Activated naive CD4-positive, alpha-beta T cell treated with anti-CD3 and anti-CD28 coated beads for 36 hours (primary cell): Measurements from ENCODE around the gene LRRC57. TPM values are rescaled to one million over a fixed set of nuclear protein-coding genes. Genes with fewer than 3 reads are reported as not detected.
"Not testable (repeated sequence)": the region's sequence is repeated elsewhere in the genome, so short reads cannot be mapped to it uniquely, and the experiment has no call there.

ENCODE experiments used
- CTCF ChIA-PET: fragments of 350-600 bp; sonication (Branson Sonifier 250); formaldehyde crosslinking; loops from one replicate; lab custom pipeline; 2021; ENCODE audit warnings: antibody characterized with exemption; lab: Charles Lee
- DNase-seq: peaks from one replicate; pipeline ENCODE4 v3.0.0-alpha.2; 2020
- H3K27ac Mint-ChIP-seq: one replicate; pipeline ENCODE4 v1.8.0; 2021; ENCODE audit warnings: mild to moderate bottlenecking, mixed read lengths
- H3K27me3 Mint-ChIP-seq: one replicate; pipeline ENCODE4 v1.8.0; 2021; ENCODE audit warnings: low read depth, mixed read lengths
- H3K36me3 Mint-ChIP-seq: one replicate; pipeline ENCODE4 v1.8.0; 2021; ENCODE audit warnings: low read depth, mixed read lengths
- H3K4me1 Mint-ChIP-seq: one replicate; pipeline ENCODE4 v1.8.0; 2021; ENCODE audit warnings: low read depth, mixed read lengths
- H3K4me3 Mint-ChIP-seq: one replicate; pipeline ENCODE4 v1.8.0; 2021; ENCODE audit warnings: mild to moderate bottlenecking, moderate library complexity, mixed read lengths
- H3K9me3 Mint-ChIP-seq: one replicate; pipeline ENCODE4 v1.8.0; 2021; ENCODE audit warnings: mixed read lengths
- intact Hi-C: fragments of 100-400 bp; cut with micrococcal nuclease; formaldehyde crosslinking; loops from one replicate; pipeline ENCODE4 v1.15.1; 2023
- total RNA-seq, 2 experiments: library from RNA; stranded (reverse); gene quantifications; one replicate each; pipeline ENCODE4 v1.2.3, GENCODE V29; 2021

Gene LRRC57
- total RNA-seq, 2 experiments from 2014 or later = 14.7 to 16.3 TPM

GRCh38 chr15:42578984-42579537 lies 30.5 kb upstream of the LRRC57 start:
- intact Hi-C loops = loop anchor here (10.0 kb wide), 2 partner anchors 304 to 526 kb away; partner anchors contain the start of genes GANC, TMEM87A and UBR1

GRCh38 chr15:42577514-42578031 lies 29.0 kb upstream of the LRRC57 start:
- Mint-ChIP-seq H3K9me3 (no peaks in the 10 kb centered on the region), H3K27ac (no peak overlapping the region), H3K4me1 (peaks cover 27% of the 10 kb centered on the region), H3K27me3 (peaks cover 31% of the 10 kb centered on the region), H3K36me3 (no peaks in the 10 kb centered on the region), H3K4me3 (no peak overlapping the region)
- CTCF ChIA-PET = no interaction called here
- intact Hi-C loops = loop anchor here (10.0 kb wide), 2 partner anchors 303 to 527 kb away; partner anchors contain the start of genes GANC, TMEM87A and UBR1
- no peak for DNase-seq

More at GRCh38 chr15:42578984-42579537, 30.5 kb upstream of the LRRC57 start:
- H3K9me3 Mint-ChIP-seq = no peaks in the 10 kb centered on the region
- H3K27me3 Mint-ChIP-seq = peaks cover 31% of the 10 kb centered on the region
- H3K36me3 Mint-ChIP-seq = no peaks in the 10 kb centered on the region
- peaks cover 27% of the 10 kb centered on the region for H3K4me1 Mint-ChIP-seq
- CTCF ChIA-PET = no interaction called here
- no peak for DNase-seq
- H3K27ac Mint-ChIP-seq = no peak overlapping the region
- H3K4me3 Mint-ChIP-seq = no peak overlapping the region

DNA sequence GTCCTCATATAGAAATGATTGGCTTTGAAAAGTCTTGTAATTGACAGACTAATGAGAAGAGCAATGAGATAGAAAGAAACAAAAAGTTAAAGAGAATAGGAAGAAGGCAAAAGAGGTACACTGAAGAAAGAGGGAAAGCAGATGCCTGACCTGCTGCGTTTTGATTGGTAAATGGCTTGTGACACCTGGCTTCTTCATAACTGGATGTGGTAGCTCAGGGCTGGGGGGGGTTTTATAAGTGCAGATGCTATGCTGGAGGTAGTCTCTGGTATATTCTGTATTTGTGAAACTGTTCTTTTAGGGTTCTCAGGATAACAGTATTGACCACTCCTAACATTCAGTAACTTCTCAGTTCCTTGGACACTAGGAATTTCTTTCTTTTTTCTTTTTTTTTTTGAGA lies 28.2 kb upstream of the LRRC57 start:
- Mint-ChIP-seq H3K36me3 (no peaks in the 10 kb centered on the region), H3K4me1 (peaks cover 22% of the 10 kb centered on the region), H3K9me3 (no peaks in the 10 kb centered on the region), H3K4me3 (peak overlapping the region; percentile 86), H3K27me3 (peaks cover 31% of the 10 kb centered on the region), H3K27ac (no peak overlapping the region)
- intact Hi-C loops = loop anchor here (10.0 kb wide), 2 partner anchors 302 to 528 kb away; partner anchors contain the start of genes GANC, TMEM87A and UBR1
- no peak for DNase-seq
- CTCF ChIA-PET = no interaction called here

GRCh38 chr15:42576040-42576594 lies 27.5 kb upstream of the LRRC57 start:
- Mint-ChIP-seq H3K27ac (no peak overlapping the region), H3K4me3 (peak overlapping the region; percentile 86), H3K4me1 (peaks cover 17% of the 10 kb centered on the region), H3K27me3 (peaks cover 31% of the 10 kb centered on the region), H3K36me3 (no peaks in the 10 kb centered on the region), H3K9me3 (no peaks in the 10 kb centered on the region)
- peak; percentile 15 for DNase-seq
- CTCF ChIA-PET = interaction anchor here (1.1 kb wide), 1 partner anchor 384 kb away, joined by 3 read pairs; no protein-coding TSS in a partner anchor
- intact Hi-C loops = loop anchor here (10.0 kb wide), 2 partner anchors 301 to 529 kb away; partner anchors contain the start of genes GANC, TMEM87A and UBR1

- Mint-ChIP-seq H3K4me1 (peaks cover 14% of the 10 kb centered on the region), H3K9me3 (no peaks in the 10 kb centered on the region), H3K27me3 (peaks cover 28% of the 10 kb centered on the region), H3K36me3 (no peaks in the 10 kb centered on the region), H3K4me3 (peak within 1 kb of the TSS; percentile 86), H3K27ac (no peak within 1 kb of the TSS)
- CTCF ChIA-PET = interaction anchor here (1.0 to 1.1 kb wide), 2 partner anchors 31 to 383 kb away, joined by 3 read pairs; no protein-coding TSS in a partner anchor
- intact Hi-C loops = loop anchor here (1.0 to 10.0 kb wide), 7 partner anchors 27 to 529 kb away; partner anchors contain the start of genes CDAN1, GANC, HAUS2 and LRRC57
- DNase-seq = peak; percentile 95
Measured at GRCh38 chr15:42575188-42576039, 26.8 kb upstream of the LRRC57 start, which contains the start of gene STARD9. Gene STARD9 (plus strand): TSS chr15:42575606. CDS start chr15:42575716, 110 bp downstream.

- Mint-ChIP-seq H3K36me3 (peaks cover 13% of the 10 kb centered on the region), H3K27ac (no peak overlapping the region), H3K9me3 (no peaks in the 10 kb centered on the region)
Measured at GRCh38 chr15:42558739-42559138, 10.1 kb upstream of the LRRC57 start.

GRCh38 chr15:42556550-42557207 lies 8.1 kb upstream of the LRRC57 start:
- H3K4me3 Mint-ChIP-seq, CTCF ChIA-PET, intact Hi-C loops, H3K9me3 Mint-ChIP-seq, H3K27me3 Mint-ChIP-seq, H3K27ac Mint-ChIP-seq, DNase-seq: not testable (repeated sequence)
- peaks cover 20% of the 10 kb centered on the region for H3K4me1 Mint-ChIP-seq
- peaks cover 11% of the 10 kb centered on the region for H3K36me3 Mint-ChIP-seq

More at GRCh38 chr15:42558739-42559138, 10.1 kb upstream of the LRRC57 start:
- intact Hi-C loops = no loop called here
- Mint-ChIP-seq H3K4me3 (no peak overlapping the region), H3K4me1 (peaks cover 9% of the 10 kb centered on the region), H3K27me3 (no peaks in the 10 kb centered on the region)
- CTCF ChIA-PET = interaction anchor here (0.9 kb wide), 1 partner anchor 93 kb away, joined by 5 read pairs; no protein-coding TSS in a partner anchor
- DNase-seq = no peak

GRCh38 chr15:42553554-42553953 lies 5.0 kb upstream of the LRRC57 start:
- H3K27ac Mint-ChIP-seq = no peak overlapping the region
- CTCF ChIA-PET = no interaction called here
- no peaks in the 10 kb centered on the region for H3K27me3 Mint-ChIP-seq
- H3K4me1 Mint-ChIP-seq = peaks cover 31% of the 10 kb centered on the region
- DNase-seq = no peak
- H3K36me3 Mint-ChIP-seq = peaks cover 8% of the 10 kb centered on the region
- H3K9me3 Mint-ChIP-seq = no peaks in the 10 kb centered on the region
- intact Hi-C loops = no loop called here
- H3K4me3 Mint-ChIP-seq = no peak overlapping the region

GRCh38 chr15:42549741-42550392 lies 1.3 kb upstream of the LRRC57 start:
- Mint-ChIP-seq H3K4me1 (peaks cover 50% of the 10 kb centered on the region), H3K27ac (no peak overlapping the region), H3K27me3 (no peaks in the 10 kb centered on the region), H3K36me3 (peaks cover 11% of the 10 kb centered on the region), H3K4me3 (peak overlapping the region; percentile 95), H3K9me3 (no peaks in the 10 kb centered on the region)
- CTCF ChIA-PET = no interaction called here
- intact Hi-C loops = loop anchor here (2.0 kb wide), 2 partner anchors 59 to 277 kb away; partner anchors contain the start of genes GANC, TMEM87A and ZNF106
- DNase-seq = no peak

- intact Hi-C loops = loop anchor here (2.0 kb wide), 2 partner anchors 58 to 276 kb away; partner anchors contain the start of genes GANC, TMEM87A and ZNF106
- Mint-ChIP-seq H3K4me1 (peaks cover 47% of the 10 kb centered on the region), H3K36me3 (peaks cover 11% of the 10 kb centered on the region), H3K4me3 (peak overlapping the region; percentile 95), H3K27me3 (no peaks in the 10 kb centered on the region), H3K27ac (peak overlapping the region; percentile 89), H3K9me3 (no peaks in the 10 kb centered on the region)
- DNase-seq = peak; percentile 22
- CTCF ChIA-PET = interaction anchor here (0.6 to 1.1 kb wide), 4 partner anchors 14 to 789 kb away, joined by 3 read pairs; no protein-coding TSS in a partner anchor
Measured at GRCh38 chr15:42549032-42549491, 469 bp upstream of the LRRC57 start.

- Mint-ChIP-seq H3K4me3 (peak overlapping the region; percentile 95), H3K27ac (peak overlapping the region; percentile 89), H3K9me3 (no peaks in the 10 kb centered on the region), H3K4me1 (peaks cover 40% of the 10 kb centered on the region), H3K36me3 (peaks cover 16% of the 10 kb centered on the region), H3K27me3 (no peaks in the 10 kb centered on the region)
- CTCF ChIA-PET = interaction anchor here (1.3 to 1.4 kb wide), 2 partner anchors 9 to 10 kb away, joined by 3 read pairs; no protein-coding TSS in a partner anchor
- DNase-seq = no peak
- intact Hi-C loops = loop anchor here (1.0 to 2.0 kb wide), 5 partner anchors 27 to 275 kb away; partner anchors contain the start of genes GANC, SNAP23, STARD9 and TMEM87A
Measured at GRCh38 chr15:42547918-42548248, 710 bp downstream of the LRRC57 start.
